ENCODE results near the gene TPP1. TPM values are rescaled to one million over a fixed set of nuclear protein-coding genes. Genes with fewer than 3 reads are reported as not detected.

The TPP1 gene
- total and polyA plus RNA-seq, 2 of the 13 experiments (the other 11 are each of a cell fraction or from before 2014, with no cell fraction given) = 13.9 to 74.6 TPM

DNA sequence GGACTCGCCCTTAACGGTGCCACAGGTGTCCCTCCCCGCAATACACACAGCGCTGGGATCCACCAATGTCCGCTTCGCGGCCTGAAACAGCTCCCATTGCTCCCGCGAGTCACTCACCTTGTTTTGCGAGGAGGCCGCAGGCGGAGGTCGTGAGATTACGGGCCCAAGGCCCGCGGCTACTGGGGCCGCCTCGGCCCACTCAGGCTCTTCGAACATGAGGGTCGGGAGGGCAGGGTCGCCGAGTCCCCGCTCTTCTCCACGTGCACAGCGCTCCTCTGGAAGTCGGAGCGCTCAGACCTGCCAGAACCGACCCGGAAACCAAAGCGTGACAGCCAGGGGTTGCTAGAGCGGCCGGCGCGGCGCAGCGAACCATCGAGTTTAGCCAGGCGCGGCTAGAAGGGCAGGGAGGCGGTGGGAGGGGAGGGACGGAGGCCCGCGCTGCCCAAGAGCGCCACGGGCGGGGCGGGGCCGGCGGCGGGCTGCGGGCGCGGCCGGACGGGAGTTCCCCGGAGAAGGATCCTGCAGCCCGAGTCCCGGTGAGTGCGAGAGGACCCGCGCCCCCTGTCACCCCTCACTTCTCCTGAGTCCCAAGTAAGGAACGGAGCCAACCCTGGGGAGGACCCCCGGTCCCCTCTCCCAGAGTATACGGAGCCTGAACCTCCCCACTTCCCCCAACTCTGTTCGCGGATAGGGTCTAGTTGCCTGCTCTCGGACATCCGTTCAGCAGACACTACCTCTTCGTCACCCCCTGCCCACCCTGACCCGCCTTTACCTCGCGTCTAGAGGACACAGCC is 15.7 kb downstream of the TPP1 start, which contains the start of the genes ILK and RRP8 (continued):
- TF ChIP-seq, protein P1, sequence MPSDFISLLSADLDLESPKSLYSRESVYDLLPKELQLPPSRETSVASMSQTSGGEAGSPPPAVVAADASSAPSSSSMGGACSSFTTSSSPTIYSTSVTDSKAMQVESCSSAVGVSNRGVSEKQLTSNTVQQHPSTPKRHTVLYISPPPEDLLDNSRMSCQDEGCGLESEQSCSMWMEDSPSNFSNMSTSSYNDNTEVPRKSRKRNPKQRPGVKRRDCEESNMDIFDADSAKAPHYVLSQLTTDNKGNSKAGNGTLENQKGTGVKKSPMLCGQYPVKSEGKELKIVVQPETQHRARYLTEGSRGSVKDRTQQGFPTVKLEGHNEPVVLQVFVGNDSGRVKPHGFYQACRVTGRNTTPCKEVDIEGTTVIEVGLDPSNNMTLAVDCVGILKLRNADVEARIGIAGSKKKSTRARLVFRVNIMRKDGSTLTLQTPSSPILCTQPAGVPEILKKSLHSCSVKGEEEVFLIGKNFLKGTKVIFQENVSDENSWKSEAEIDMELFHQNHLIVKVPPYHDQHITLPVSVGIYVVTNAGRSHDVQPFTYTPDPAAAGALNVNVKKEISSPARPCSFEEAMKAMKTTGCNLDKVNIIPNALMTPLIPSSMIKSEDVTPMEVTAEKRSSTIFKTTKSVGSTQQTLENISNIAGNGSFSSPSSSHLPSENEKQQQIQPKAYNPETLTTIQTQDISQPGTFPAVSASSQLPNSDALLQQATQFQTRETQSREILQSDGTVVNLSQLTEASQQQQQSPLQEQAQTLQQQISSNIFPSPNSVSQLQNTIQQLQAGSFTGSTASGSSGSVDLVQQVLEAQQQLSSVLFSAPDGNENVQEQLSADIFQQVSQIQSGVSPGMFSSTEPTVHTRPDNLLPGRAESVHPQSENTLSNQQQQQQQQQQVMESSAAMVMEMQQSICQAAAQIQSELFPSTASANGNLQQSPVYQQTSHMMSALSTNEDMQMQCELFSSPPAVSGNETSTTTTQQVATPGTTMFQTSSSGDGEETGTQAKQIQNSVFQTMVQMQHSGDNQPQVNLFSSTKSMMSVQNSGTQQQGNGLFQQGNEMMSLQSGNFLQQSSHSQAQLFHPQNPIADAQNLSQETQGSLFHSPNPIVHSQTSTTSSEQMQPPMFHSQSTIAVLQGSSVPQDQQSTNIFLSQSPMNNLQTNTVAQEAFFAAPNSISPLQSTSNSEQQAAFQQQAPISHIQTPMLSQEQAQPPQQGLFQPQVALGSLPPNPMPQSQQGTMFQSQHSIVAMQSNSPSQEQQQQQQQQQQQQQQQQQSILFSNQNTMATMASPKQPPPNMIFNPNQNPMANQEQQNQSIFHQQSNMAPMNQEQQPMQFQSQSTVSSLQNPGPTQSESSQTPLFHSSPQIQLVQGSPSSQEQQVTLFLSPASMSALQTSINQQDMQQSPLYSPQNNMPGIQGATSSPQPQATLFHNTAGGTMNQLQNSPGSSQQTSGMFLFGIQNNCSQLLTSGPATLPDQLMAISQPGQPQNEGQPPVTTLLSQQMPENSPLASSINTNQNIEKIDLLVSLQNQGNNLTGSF (CRISPR knock-in tag; IDR thresholded peaks at IDR 0.05) = no peak; the same call in 1 of the 2 replicates
- TF ChIP-seq HOXA5 (CRISPR knock-in tag; IDR thresholded peaks at IDR 0.05) (peak; percentile 55; the same call in 1 of the 2 replicates), SATB2 (CRISPR knock-in tag; IDR thresholded peaks at IDR 0.05) (no peak), RFX3 (CRISPR knock-in tag; IDR thresholded peaks at IDR 0.05) (no peak), SYNCRIP (IDR thresholded peaks at IDR 0.05; ENCODE audit: insufficient read depth, low read depth, low read length) (no peak), SETDB1 (CRISPR knock-in tag; IDR thresholded peaks at IDR 0.05; ENCODE audit: borderline replicate concordance) (no peak), NBN (conservative IDR thresholded peaks at IDR 0.05) (no peak), ZNF614 (CRISPR knock-in tag; IDR thresholded peaks at IDR 0.05; ENCODE audit: borderline replicate concordance) (peak; percentile 55; the same call in 1 of the 2 replicates), SMYD3 (CRISPR knock-in tag; IDR thresholded peaks at IDR 0.05) (peak; percentile 86; the same call in 1 of the 2 replicates), ZNF382 (CRISPR knock-in tag; IDR thresholded peaks at IDR 0.05; ENCODE audit: borderline replicate concordance) (no peak), KLF6 (CRISPR knock-in tag; IDR thresholded peaks at IDR 0.05) (peak; percentile 78)
- TF ChIP-seq, protein P2, sequence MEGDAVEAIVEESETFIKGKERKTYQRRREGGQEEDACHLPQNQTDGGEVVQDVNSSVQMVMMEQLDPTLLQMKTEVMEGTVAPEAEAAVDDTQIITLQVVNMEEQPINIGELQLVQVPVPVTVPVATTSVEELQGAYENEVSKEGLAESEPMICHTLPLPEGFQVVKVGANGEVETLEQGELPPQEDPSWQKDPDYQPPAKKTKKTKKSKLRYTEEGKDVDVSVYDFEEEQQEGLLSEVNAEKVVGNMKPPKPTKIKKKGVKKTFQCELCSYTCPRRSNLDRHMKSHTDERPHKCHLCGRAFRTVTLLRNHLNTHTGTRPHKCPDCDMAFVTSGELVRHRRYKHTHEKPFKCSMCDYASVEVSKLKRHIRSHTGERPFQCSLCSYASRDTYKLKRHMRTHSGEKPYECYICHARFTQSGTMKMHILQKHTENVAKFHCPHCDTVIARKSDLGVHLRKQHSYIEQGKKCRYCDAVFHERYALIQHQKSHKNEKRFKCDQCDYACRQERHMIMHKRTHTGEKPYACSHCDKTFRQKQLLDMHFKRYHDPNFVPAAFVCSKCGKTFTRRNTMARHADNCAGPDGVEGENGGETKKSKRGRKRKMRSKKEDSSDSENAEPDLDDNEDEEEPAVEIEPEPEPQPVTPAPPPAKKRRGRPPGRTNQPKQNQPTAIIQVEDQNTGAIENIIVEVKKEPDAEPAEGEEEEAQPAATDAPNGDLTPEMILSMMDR (CRISPR knock-in tag; IDR thresholded peaks at IDR 0.05) = peak; percentile 56
- TF ChIP-seq, protein P3, sequence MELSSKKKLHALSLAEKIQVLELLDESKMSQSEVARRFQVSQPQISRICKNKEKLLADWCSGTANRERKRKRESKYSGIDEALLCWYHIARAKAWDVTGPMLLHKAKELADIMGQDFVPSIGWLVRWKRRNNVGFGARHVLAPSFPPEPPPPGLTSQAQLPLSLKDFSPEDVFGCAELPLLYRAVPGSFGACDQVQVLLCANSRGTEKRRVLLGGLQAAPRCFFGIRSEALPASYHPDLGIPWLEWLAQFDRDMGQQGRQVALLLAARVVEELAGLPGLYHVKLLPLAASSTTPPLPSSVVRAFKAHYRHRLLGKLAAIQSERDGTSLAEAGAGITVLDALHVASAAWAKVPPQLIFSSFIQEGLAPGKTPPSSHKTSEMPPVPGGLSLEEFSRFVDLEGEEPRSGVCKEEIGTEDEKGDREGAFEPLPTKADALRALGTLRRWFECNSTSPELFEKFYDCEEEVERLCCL (CRISPR knock-in tag; IDR thresholded peaks at IDR 0.05; ENCODE audit: borderline replicate concordance) = no peak
- TF ChIP-seq, protein P4, sequence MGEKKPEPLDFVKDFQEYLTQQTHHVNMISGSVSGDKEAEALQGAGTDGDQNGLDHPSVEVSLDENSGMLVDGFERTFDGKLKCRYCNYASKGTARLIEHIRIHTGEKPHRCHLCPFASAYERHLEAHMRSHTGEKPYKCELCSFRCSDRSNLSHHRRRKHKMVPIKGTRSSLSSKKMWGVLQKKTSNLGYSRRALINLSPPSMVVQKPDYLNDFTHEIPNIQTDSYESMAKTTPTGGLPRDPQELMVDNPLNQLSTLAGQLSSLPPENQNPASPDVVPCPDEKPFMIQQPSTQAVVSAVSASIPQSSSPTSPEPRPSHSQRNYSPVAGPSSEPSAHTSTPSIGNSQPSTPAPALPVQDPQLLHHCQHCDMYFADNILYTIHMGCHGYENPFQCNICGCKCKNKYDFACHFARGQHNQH (CRISPR knock-in tag; IDR thresholded peaks at IDR 0.05) = peak; percentile 100
- TF ChIP-seq, protein P5, sequence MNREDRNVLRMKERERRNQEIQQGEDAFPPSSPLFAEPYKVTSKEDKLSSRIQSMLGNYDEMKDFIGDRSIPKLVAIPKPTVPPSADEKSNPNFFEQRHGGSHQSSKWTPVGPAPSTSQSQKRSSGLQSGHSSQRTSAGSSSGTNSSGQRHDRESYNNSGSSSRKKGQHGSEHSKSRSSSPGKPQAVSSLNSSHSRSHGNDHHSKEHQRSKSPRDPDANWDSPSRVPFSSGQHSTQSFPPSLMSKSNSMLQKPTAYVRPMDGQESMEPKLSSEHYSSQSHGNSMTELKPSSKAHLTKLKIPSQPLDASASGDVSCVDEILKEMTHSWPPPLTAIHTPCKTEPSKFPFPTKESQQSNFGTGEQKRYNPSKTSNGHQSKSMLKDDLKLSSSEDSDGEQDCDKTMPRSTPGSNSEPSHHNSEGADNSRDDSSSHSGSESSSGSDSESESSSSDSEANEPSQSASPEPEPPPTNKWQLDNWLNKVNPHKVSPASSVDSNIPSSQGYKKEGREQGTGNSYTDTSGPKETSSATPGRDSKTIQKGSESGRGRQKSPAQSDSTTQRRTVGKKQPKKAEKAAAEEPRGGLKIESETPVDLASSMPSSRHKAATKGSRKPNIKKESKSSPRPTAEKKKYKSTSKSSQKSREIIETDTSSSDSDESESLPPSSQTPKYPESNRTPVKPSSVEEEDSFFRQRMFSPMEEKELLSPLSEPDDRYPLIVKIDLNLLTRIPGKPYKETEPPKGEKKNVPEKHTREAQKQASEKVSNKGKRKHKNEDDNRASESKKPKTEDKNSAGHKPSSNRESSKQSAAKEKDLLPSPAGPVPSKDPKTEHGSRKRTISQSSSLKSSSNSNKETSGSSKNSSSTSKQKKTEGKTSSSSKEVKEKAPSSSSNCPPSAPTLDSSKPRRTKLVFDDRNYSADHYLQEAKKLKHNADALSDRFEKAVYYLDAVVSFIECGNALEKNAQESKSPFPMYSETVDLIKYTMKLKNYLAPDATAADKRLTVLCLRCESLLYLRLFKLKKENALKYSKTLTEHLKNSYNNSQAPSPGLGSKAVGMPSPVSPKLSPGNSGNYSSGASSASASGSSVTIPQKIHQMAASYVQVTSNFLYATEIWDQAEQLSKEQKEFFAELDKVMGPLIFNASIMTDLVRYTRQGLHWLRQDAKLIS (CRISPR knock-in tag; IDR thresholded peaks at IDR 0.05) = peak; percentile 61; the same call in 1 of the 2 replicates

Data from HepG2 (cell line).